NT2/D1 (cell line): ENCODE results near the gene UBAC2.

Experiments
- DNase-seq: peaks from one replicate; pipeline ENCODE4 v3.0.0-alpha.2; 2011; ENCODE audit warnings: low read depth, low spot score
- H3K27me3 ChIP-seq: 2 replicates; pipeline ENCODE4 v1.6.0; 2011; ENCODE audit warnings: mild to moderate bottlenecking; ENCODE audit not compliant: insufficient read length, insufficient read depth
- H3K36me3 ChIP-seq: 2 replicates; pipeline ENCODE4 v1.6.1; 2011; ENCODE audit warnings: mild to moderate bottlenecking, low read length, mixed read lengths; ENCODE audit not compliant: insufficient read depth, insufficient read length
- H3K4me1 ChIP-seq: 2 replicates; pipeline ENCODE4 v1.5.1; 2011; ENCODE audit not compliant: insufficient read depth, insufficient read length
- H3K4me3 ChIP-seq: 2 replicates; pipeline ENCODE4 v1.5.1; 2011; ENCODE audit warnings: low read depth; ENCODE audit not compliant: insufficient read length
- H3K9ac ChIP-seq: 2 replicates; pipeline ENCODE4 v1.6.0; 2011; ENCODE audit warnings: low read depth; ENCODE audit not compliant: insufficient read length
- H3K9me3 ChIP-seq: 2 replicates; pipeline ENCODE4 v1.5.1; 2011; ENCODE audit warnings: mild to moderate bottlenecking, low read length; ENCODE audit not compliant: insufficient read depth
- SUZ12 ChIP-seq: IDR thresholded peaks from 2 replicates; pipeline ENCODE4 v1.6.1; 2011; ENCODE audit not compliant: insufficient read length, insufficient read depth; ENCODE audit errors: extremely low read depth
- YY1 ChIP-seq: IDR thresholded peaks from 2 replicates; pipeline ENCODE4 v1.6.1; 2011; ENCODE audit not compliant: insufficient read length, insufficient read depth
- ZNF274 ChIP-seq: IDR thresholded peaks from 2 replicates; pipeline ENCODE4 v1.6.1; 2011; ENCODE audit warnings: mild to moderate bottlenecking, low read depth, low read length

UBAC2 gene

GRCh38 chr13:99304541-99304940, 103.9 kb downstream of the UBAC2 start:
- no peaks in the 10 kb centered on the region for H3K27me3 ChIP-seq
- no peak overlapping the region for H3K4me3 ChIP-seq
- no peak overlapping the region for H3K9ac ChIP-seq
- TF ChIP-seq SUZ12 (no peak), ZNF274 (no peak), YY1 (no peak)
- no peak for DNase-seq
- H3K9me3 ChIP-seq, result no peaks in the 10 kb centered on the region
- no peaks in the 10 kb centered on the region for H3K4me1 ChIP-seq
- no peaks in the 10 kb centered on the region for H3K36me3 ChIP-seq

- no peaks in the 10 kb centered on the region for H3K9me3 ChIP-seq
- no peak overlapping the region for H3K9ac ChIP-seq
- no peaks in the 10 kb centered on the region for H3K27me3 ChIP-seq
- no peaks in the 10 kb centered on the region for H3K36me3 ChIP-seq
- no peak overlapping the region for H3K4me3 ChIP-seq
- H3K4me1 ChIP-seq, result no peaks in the 10 kb centered on the region
- no peak for DNase-seq
- TF ChIP-seq SUZ12 (no peak), YY1 (no peak), ZNF274 (no peak)
Measured at GRCh38 chr13:99305158-99305557, 104.5 kb downstream of the UBAC2 start.

- Histone ChIP-seq H3K9ac (no peak overlapping the region), H3K4me1 (no peaks in the 10 kb centered on the region), H3K36me3 (no peaks in the 10 kb centered on the region), H3K4me3 (no peak overlapping the region), H3K27me3 (no peaks in the 10 kb centered on the region), H3K9me3 (no peaks in the 10 kb centered on the region)
- TF ChIP-seq YY1 (no peak), SUZ12 (no peak), ZNF274 (no peak)
- DNase-seq, result no peak
Measured at GRCh38 chr13:99305566-99305965, 104.9 kb downstream of the UBAC2 start.

- no peaks in the 10 kb centered on the region for H3K27me3 ChIP-seq
- DNase-seq, result no peak
- H3K9me3 ChIP-seq, result no peaks in the 10 kb centered on the region
- no peaks in the 10 kb centered on the region for H3K4me1 ChIP-seq
- TF ChIP-seq YY1, result no peak
- TF ChIP-seq ZNF274, result no peak
- no peak for TF ChIP-seq SUZ12
- H3K36me3 ChIP-seq, result no peaks in the 10 kb centered on the region
- H3K4me3 ChIP-seq, result no peak within 1 kb of the TSS
- H3K9ac ChIP-seq, result no peak within 1 kb of the TSS
Measured at GRCh38 chr13:99307247-99307646, 106.6 kb downstream of the UBAC2 start, which contains the start of gene GPR183. Gene GPR183 (minus strand): TSS chr13:99307399. CDS start chr13:99296145, 11,254 bp downstream.

GRCh38 chr13:99307648-99308339, 107.1 kb downstream of the UBAC2 start:
- Histone ChIP-seq H3K27me3 (no peaks in the 10 kb centered on the region), H3K4me1 (no peaks in the 10 kb centered on the region), H3K9ac (no peak overlapping the region), H3K36me3 (no peaks in the 10 kb centered on the region), H3K9me3 (no peaks in the 10 kb centered on the region), H3K4me3 (no peak overlapping the region)
- peak; percentile 30 for DNase-seq
- TF ChIP-seq ZNF274 (no peak), YY1 (no peak), SUZ12 (no peak)

DNA sequence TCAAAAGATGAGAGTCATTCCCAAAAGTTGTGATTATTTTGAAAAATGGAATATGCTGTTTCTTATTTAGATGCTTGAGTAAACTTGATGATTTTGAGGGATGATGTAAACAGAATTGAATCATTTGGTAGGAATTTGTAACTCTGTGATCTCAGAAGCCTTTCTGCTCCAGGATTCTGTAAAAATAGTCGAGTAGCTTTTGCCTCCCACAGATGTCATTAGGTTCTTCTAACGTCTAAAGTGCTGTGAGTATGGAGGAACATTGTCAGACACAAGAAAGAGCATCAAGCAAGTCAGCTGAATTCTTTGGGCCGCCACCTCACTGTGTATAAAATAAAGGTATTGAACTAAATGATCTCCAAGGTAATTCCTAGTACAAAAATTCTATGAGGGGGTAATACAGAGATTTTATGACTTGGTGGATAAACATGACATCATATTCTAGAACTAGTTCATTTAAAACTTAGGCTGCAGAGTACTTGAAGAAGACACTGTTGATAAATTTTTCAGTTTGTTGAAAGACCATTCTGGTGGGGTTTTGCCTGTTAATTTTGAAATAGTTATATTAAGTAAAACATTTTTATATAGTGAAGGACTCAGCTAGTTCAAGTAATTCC, 107.9 kb downstream of the UBAC2 start:
- no peaks in the 10 kb centered on the region for H3K9me3 ChIP-seq
- no peak overlapping the region for H3K9ac ChIP-seq
- H3K36me3 ChIP-seq, result no peaks in the 10 kb centered on the region
- DNase-seq, result no peak
- H3K27me3 ChIP-seq, result no peaks in the 10 kb centered on the region
- TF ChIP-seq ZNF274 (no peak), YY1 (no peak), SUZ12 (no peak)
- H3K4me1 ChIP-seq, result no peaks in the 10 kb centered on the region
- H3K4me3 ChIP-seq, result no peak overlapping the region

DNA sequence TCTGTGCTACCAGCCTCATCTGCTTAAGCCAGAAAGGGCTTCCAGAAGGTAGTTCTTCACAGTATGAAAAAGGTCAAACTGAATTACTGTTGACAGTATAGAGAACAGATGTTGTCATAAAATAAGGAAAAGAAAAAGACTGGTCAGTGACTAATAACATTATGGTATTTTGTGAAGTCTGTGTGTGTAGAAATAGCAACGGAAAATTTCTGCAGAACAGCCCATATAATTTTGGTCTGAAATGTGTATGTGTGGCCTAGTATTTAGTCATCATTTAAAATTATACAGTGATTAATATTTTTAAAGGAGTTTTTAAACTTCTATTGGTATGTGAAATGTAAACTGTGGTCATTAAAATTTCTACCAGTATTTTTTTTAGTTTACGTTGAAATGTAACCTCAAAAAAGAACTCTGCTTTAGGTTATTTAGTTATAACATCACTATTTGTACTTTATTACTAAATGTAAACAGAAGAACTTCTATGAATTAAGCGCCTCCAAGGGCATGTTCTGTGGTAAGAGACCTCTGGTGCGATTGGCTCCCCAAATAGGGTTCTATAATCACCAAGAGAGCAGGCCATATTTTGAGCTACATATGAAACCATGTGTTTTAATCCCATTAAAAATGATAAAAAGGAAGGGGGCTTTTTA, 109.9 kb downstream of the UBAC2 start:
- Histone ChIP-seq H3K36me3 (peaks cover 2% of the 10 kb centered on the region), H3K9me3 (no peaks in the 10 kb centered on the region), H3K27me3 (no peaks in the 10 kb centered on the region), H3K4me3 (no peak overlapping the region), H3K4me1 (no peaks in the 10 kb centered on the region), H3K9ac (no peak overlapping the region)
- DNase-seq, result no peak
- TF ChIP-seq ZNF274, result no peak
- TF ChIP-seq YY1, result no peak
- no peak for TF ChIP-seq SUZ12
